GM23338 (cell line): ENCODE measurements around the gene APBA2.

Experiments used
- CREB1 ChIP-seq: fragments of 250-450 bp; sonication (Bioruptor Pico); IDR thresholded peaks from 2 replicates; pipeline ENCODE4 v1.5.0; 2020; ENCODE audit warnings: low read depth, mild to moderate bottlenecking, moderate library complexity
- CTCF ChIP-seq, 2 experiments: fragments of 200-600 bp in 1 of 2; sonication (generic) in 1 of 2; conservative IDR thresholded peaks; 2 replicates each; pipeline versions ENCODE4 v1.5.1 to v1.6.1; 2016 to 2017; ENCODE audit warnings: antibody characterized with exemption in 2 of 2, low read depth in 2 of 2, mild to moderate bottlenecking in 2 of 2, moderate library complexity in 1 of 2
- ETS1 ChIP-seq: IDR thresholded peaks from 2 replicates; pipeline ENCODE4 v1.6.1; 2016; ENCODE audit warnings: antibody characterized with exemption
- EZH2 ChIP-seq: fragments of 200-600 bp; sonication (generic); IDR thresholded peaks from one replicate; pipeline ENCODE4 v1.8.0; 2017; ENCODE audit warnings: antibody characterized with exemption, mild to moderate bottlenecking, low read depth; ENCODE audit not compliant: unreplicated experiment
- EZH2phosphoT487 ChIP-seq: fragments of 200-600 bp; sonication (generic); IDR thresholded peaks from one replicate; pipeline ENCODE4 v1.8.1; 2018; ENCODE audit warnings: antibody characterized with exemption; ENCODE audit not compliant: unreplicated experiment
- JUNB ChIP-seq: IDR thresholded peaks from one replicate; pipeline ENCODE4 v1.6.1; 2016; ENCODE audit warnings: antibody characterized with exemption; ENCODE audit not compliant: unreplicated experiment
- POLR2AphosphoS5 ChIP-seq: IDR thresholded peaks from 2 replicates; pipeline ENCODE4 v1.6.1; 2016; ENCODE audit warnings: antibody characterized with exemption, low read depth
- REST ChIP-seq: IDR thresholded peaks from one replicate; pipeline ENCODE4 v1.6.1; 2018; ENCODE audit warnings: antibody characterized with exemption; ENCODE audit not compliant: unreplicated experiment
- ZNF331 ChIP-seq: fragments of 250-450 bp; sonication (Bioruptor Pico); IDR thresholded peaks from 2 replicates; pipeline ENCODE4 v1.5.0; 2020; ENCODE audit warnings: low read depth, mild to moderate bottlenecking, moderate library complexity

DNA sequence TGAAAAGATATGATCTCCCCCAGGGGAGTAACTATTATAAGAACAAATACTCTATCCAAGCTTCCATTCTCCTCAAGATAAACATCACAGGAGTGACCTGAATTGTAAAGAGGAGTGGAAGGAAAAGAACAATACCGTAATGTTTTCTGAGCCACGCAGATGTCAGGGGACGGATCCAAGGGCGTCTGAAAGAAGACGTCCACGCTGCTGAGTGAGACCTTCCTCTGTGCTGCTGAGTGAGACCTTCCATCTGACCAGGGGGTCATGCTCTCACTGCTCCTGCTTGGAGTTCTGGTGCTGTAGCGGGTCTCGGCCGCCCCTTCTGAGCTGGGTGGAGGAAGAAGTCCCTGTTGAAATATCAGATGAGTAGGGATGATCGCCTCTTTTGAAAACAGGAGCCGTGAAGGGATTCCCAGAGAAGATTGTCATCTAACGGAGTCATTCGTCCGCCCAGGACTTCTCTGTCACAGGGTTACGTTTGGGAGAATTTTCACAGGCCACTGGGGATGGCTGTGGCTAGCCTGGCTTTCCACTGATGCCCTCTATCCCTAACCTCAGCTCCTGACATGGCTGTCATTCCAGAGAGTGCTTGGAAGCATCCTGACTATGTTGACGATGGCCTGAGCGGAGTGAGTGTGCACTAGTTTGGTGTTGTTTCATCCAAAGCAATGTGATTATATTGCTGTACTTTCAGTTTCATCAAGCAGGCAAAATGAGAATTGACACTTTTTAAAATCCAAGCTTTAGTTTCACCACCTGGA, 184.9 kb downstream of the APBA2 start:
- no peak for TF ChIP-seq CTCF (conservative IDR thresholded peaks at IDR 0.05; ENCODE audit: low read depth in 2 of 2)
- no peak for TF ChIP-seq EZH2
- TF ChIP-seq REST: no peak
- no peak for TF ChIP-seq JUNB
- no peak for TF ChIP-seq ETS1
- TF ChIP-seq EZH2phosphoT487: no peak
- TF ChIP-seq POLR2AphosphoS5: no peak
- TF ChIP-seq ZNF331: no peak
- TF ChIP-seq CREB1: no peak
